ENCODE data around the gene PRPSAP2. TPM values are rescaled to one million over a fixed set of nuclear protein-coding genes. Genes with fewer than 3 reads are reported as not detected.

PRPSAP2 gene
- total RNA-seq, 4 donors from 2014 or later, result 19.2 to 29.1 (median 22.3) TPM

GRCh38 chr17:18891541-18891940, 33.6 kb downstream of the PRPSAP2 start:
- 80% methylated on average over 6 of the region's 6 CpGs for WGBS
- Histone ChIP-seq H3K27me3 (no peaks in the 10 kb centered on the region), H3K9me3 (peaks cover 0 to 7% (median 0%) of the 10 kb centered on the region in 4 donors), H3K36me3 (peaks cover 5 to 69% (median 39%) of the 10 kb centered on the region in 4 donors), H3K27ac (replicated peaks in 1 of 4) (peak overlapping the region in 1 of 4 donors; percentile 15), H3K4me3 (no peak overlapping the region), H3K4me1 (peaks cover 3 to 33% (median 13%) of the 10 kb centered on the region in 4 donors)
- intact Hi-C loops (cut with DNase I), result no loop called here
- no peak for TF ChIP-seq POLR2A (IDR thresholded peaks at IDR 0.05; ENCODE audit: low read depth)
- TF ChIP-seq POLR2AphosphoS5 (IDR thresholded peaks at IDR 0.05), result no peak
- TF ChIP-seq CTCF (IDR thresholded peaks at IDR 0.05), result no peak
- no peak for TF ChIP-seq EP300 (IDR thresholded peaks at IDR 0.05)
- DNase-seq (ENCODE audit: extremely low spot score), result no peak

- intact Hi-C loops (cut with DNase I), result no loop called here
- Histone ChIP-seq H3K4me1 (peaks cover 0 to 9% (median 0%) of the 10 kb centered on the region in 4 donors), H3K27me3 (no peaks in the 10 kb centered on the region), H3K9me3 (peaks cover 0 to 7% (median 0%) of the 10 kb centered on the region in 4 donors), H3K27ac (replicated peaks in 1 of 4) (no peak overlapping the region), H3K36me3 (peaks cover 4 to 64% (median 45%) of the 10 kb centered on the region in 4 donors), H3K4me3 (no peak overlapping the region)
- WGBS, result 100% methylated on average over 1 of the region's 1 CpG
- DNase-seq (ENCODE audit: extremely low spot score), result no peak
- TF ChIP-seq EP300 (IDR thresholded peaks at IDR 0.05), result no peak
- no peak for TF ChIP-seq POLR2AphosphoS5 (IDR thresholded peaks at IDR 0.05)
- TF ChIP-seq POLR2A (IDR thresholded peaks at IDR 0.05; ENCODE audit: low read depth), result no peak
- TF ChIP-seq CTCF (IDR thresholded peaks at IDR 0.05), result no peak
These were observed 38.2 kb downstream of the PRPSAP2 start for GRCh38 chr17:18896146-18896545.

GRCh38 chr17:18896947-18897346, 39.0 kb downstream of the PRPSAP2 start:
- no peaks in the 10 kb centered on the region for H3K27me3 ChIP-seq
- H3K9me3 ChIP-seq, result peaks cover 0 to 7% (median 0%) of the 10 kb centered on the region in 4 donors
- WGBS, result 87% methylated on average over 2 of the region's 2 CpGs
- intact Hi-C loops (cut with DNase I), result no loop called here
- no peak overlapping the region for H3K27ac ChIP-seq (replicated peaks in 1 of 4)
- no peak overlapping the region for H3K4me3 ChIP-seq
- no peak for TF ChIP-seq POLR2AphosphoS5 (IDR thresholded peaks at IDR 0.05)
- no peak for TF ChIP-seq EP300 (IDR thresholded peaks at IDR 0.05)
- DNase-seq (ENCODE audit: extremely low spot score), result no peak
- H3K4me1 ChIP-seq, result peaks cover 0 to 5% (median 0%) of the 10 kb centered on the region in 4 donors
- peaks cover 4 to 59% (median 43%) of the 10 kb centered on the region in 4 donors for H3K36me3 ChIP-seq

GRCh38 chr17:18904482-18904881, 46.6 kb downstream of the PRPSAP2 start:
- Histone ChIP-seq H3K36me3 (peaks cover 13 to 71% (median 31%) of the 10 kb centered on the region in 4 donors), H3K27me3 (no peaks in the 10 kb centered on the region), H3K9me3 (no peaks in the 10 kb centered on the region), H3K27ac (replicated peaks in 1 of 4) (no peak overlapping the region), H3K4me3 (no peak overlapping the region), H3K4me1 (no peaks in the 10 kb centered on the region)
- WGBS, result 77% methylated on average over 5 of the region's 5 CpGs
- no peak for TF ChIP-seq POLR2AphosphoS5 (IDR thresholded peaks at IDR 0.05)
- no peak for TF ChIP-seq POLR2A (IDR thresholded peaks at IDR 0.05; ENCODE audit: low read depth)
- TF ChIP-seq CTCF (IDR thresholded peaks at IDR 0.05), result no peak
- no peak for TF ChIP-seq EP300 (IDR thresholded peaks at IDR 0.05)
- intact Hi-C loops (cut with DNase I), result no loop called here
- DNase-seq (ENCODE audit: extremely low spot score), result no peak

- DNase-seq (ENCODE audit: extremely low spot score), result no peak
- H3K27me3 ChIP-seq, result no peaks in the 10 kb centered on the region
- peaks cover 13 to 76% (median 34%) of the 10 kb centered on the region in 4 donors for H3K36me3 ChIP-seq
- no peak overlapping the region for H3K4me3 ChIP-seq
- no peak overlapping the region for H3K27ac ChIP-seq (replicated peaks in 1 of 4)
- intact Hi-C loops (cut with DNase I), result no loop called here
- TF ChIP-seq POLR2A (IDR thresholded peaks at IDR 0.05; ENCODE audit: low read depth) (no peak), POLR2AphosphoS5 (IDR thresholded peaks at IDR 0.05) (no peak), EP300 (IDR thresholded peaks at IDR 0.05) (no peak), CTCF (IDR thresholded peaks at IDR 0.05) (no peak)
- no peaks in the 10 kb centered on the region for H3K9me3 ChIP-seq
- H3K4me1 ChIP-seq, result no peaks in the 10 kb centered on the region
- WGBS, result 82% methylated on average over 5 of the region's 5 CpGs
These were observed 47.3 kb downstream of the PRPSAP2 start for GRCh38 chr17:18905226-18905625.
